GM21526 (cell line): Measurements from ENCODE around the gene IGSF3.

ENCODE experiments used
- ATAC-seq: cut with Tn5 transposase; IDR thresholded peaks from one replicate; pipeline ENCODE4 v1.9.1; 2021; ENCODE audit warnings: moderate library complexity; ENCODE audit not compliant: unreplicated experiment, low FRiP score

The IGSF3 gene

GRCh38 chr1:116561563-116561962 is 106.0 kb downstream of the IGSF3 start:
- ATAC-seq, result no peak

GRCh38 chr1:116560704-116561490 is 106.6 kb downstream of the IGSF3 start:
- no peak for ATAC-seq

- peak; percentile 33 for ATAC-seq
These were observed 108.2 kb downstream of the IGSF3 start for GRCh38 chr1:116559304-116559761.

GRCh38 chr1:116558571-116558970 is 109.0 kb downstream of the IGSF3 start:
- ATAC-seq, result no peak

GRCh38 chr1:116558140-116558549 is 109.4 kb downstream of the IGSF3 start:
- no peak for ATAC-seq

- ATAC-seq, result no peak
These were observed 110.1 kb downstream of the IGSF3 start for GRCh38 chr1:116557323-116557878.

- peak; percentile 57 for ATAC-seq
These were observed 111.1 kb downstream of the IGSF3 start for GRCh38 chr1:116556289-116557006.

- no peak for ATAC-seq
These were observed 112.6 kb downstream of the IGSF3 start for GRCh38 chr1:116554924-116555323.

- ATAC-seq, result no peak
These were observed 114.0 kb downstream of the IGSF3 start for GRCh38 chr1:116553386-116554115.

GRCh38 chr1:116546354-116546977 is 121.1 kb downstream of the IGSF3 start:
- ATAC-seq, result no peak

GRCh38 chr1:116545359-116545705 is 122.2 kb downstream of the IGSF3 start:
- no peak for ATAC-seq

GRCh38 chr1:116544588-116545358 is 122.8 kb downstream of the IGSF3 start:
- ATAC-seq, result no peak

GRCh38 chr1:116540088-116540487 is 127.4 kb downstream of the IGSF3 start:
- peak; percentile 61 for ATAC-seq

- peak; percentile 51 for ATAC-seq
These were observed 129.0 kb downstream of the IGSF3 start for GRCh38 chr1:116538544-116538943.

GRCh38 chr1:116537898-116538297 is 129.6 kb downstream of the IGSF3 start:
- ATAC-seq, result no peak

GRCh38 chr1:116537040-116537831 is 130.3 kb downstream of the IGSF3 start:
- no peak for ATAC-seq

- ATAC-seq, result no peak
These were observed 133.4 kb downstream of the IGSF3 start for GRCh38 chr1:116534014-116534739.

GRCh38 chr1:116533429-116533820 is 134.1 kb downstream of the IGSF3 start:
- no peak for ATAC-seq
